Lower leg skin (tissue), 3 donors: ENCODE data around the gene NFX1.

ENCODE experiments used
- CTCF ChIP-seq, 3 donors: fragments of 450-650 bp; IDR thresholded peaks; one replicate each; pipeline ENCODE4 v1.5.1; 2016; ENCODE audit warnings: antibody characterized with exemption in 3 of 3, mild to moderate bottlenecking in 3 of 3, moderate library complexity in 2 of 3
- POLR2A ChIP-seq, 2 donors: fragments of 450-650 bp; IDR thresholded peaks; one replicate each; pipeline ENCODE4 v1.6.1; 2016 to 2017; ENCODE audit warnings: antibody characterized with exemption in 2 of 2, mild to moderate bottlenecking in 1 of 2, moderate library complexity in 1 of 2

- TF ChIP-seq CTCF (IDR thresholded peaks at IDR 0.05), result no peak
- no peak for TF ChIP-seq POLR2A (IDR thresholded peaks at IDR 0.05)
Observed at GRCh38 chr9:33277484-33277883, 12.8 kb upstream of the NFX1 start.
